HG02852 (cell line): ENCODE measurements around the gene PGR.
A peak's percentile ranks its signal among the peaks of the same experiment; 100 is the strongest.

Experiments
- ATAC-seq: cut with Tn5 transposase; IDR thresholded peaks from one replicate; pipeline ENCODE4 v1.9.1; 2021; ENCODE audit warnings: mild to moderate bottlenecking, moderate library complexity; ENCODE audit not compliant: unreplicated experiment

Gene PGR

DNA sequence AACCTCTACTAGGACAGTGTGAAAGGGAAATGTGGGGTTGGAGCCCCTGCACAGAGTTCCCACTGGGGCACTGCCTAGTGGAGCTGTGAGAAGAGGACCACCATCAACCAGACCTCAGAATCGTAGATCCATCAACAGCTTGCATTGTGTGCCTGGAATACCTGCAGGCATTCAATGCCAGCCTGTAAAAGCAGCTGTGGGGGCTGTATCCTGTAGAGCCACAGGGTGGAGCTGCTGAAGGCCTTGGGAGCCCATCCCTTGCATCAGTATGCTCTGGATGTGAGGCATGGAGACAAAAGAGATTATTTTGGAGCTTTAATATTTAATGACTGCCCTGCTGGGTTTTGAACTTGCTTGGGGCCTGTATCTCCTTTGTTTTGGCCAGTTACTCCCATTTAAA is 46.3 kb downstream of the PGR start:
- no peak for ATAC-seq

- no peak for ATAC-seq
Measured at GRCh38 chr11:101082813-101083212, 46.8 kb downstream of the PGR start.

- ATAC-seq = no peak
Measured at GRCh38 chr11:101063706-101064105, 65.9 kb downstream of the PGR start.

DNA sequence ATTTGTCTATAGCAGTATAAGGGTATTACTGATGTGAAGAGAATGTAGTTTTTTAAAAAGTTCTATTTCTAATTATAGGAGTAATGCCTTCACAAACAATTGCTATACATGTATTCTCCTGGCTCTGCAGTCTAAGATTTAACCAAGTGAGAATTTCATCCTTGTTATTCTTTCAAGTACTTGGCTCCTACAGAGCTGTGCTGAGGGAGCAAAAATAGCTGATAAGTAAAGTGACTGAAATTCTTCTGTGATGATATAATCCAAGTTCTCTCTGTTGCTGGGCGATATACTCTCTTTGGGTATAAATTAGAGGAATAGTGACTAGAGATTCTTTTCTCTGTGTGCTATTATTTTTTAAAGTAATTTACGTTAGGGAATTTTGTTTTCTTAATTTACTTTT is 68.0 kb downstream of the PGR start:
- no peak for ATAC-seq

GRCh38 chr11:101059331-101059730 is 70.3 kb downstream of the PGR start:
- ATAC-seq = no peak

DNA sequence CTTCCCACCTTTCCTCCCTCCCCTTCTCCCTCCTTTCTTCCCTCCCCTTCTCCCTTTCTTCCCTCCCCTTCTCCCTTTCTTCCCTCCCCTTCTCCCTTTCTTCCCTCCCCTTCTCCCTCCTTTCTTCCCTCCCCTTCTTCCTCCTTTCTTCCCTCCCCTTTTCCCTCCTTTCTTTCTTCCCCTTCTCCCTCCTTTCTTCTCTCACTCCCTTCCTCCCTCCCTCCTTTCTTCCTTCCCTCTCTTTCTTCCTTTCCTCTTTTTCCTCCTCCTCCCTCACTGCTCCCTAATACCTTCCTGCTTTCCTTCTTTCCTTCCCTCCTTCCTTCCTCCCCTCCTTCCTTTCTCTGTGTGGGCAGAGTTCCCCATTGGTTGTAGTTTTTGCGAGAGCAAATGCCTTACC is 76.1 kb downstream of the PGR start:
- ATAC-seq = no peak

DNA sequence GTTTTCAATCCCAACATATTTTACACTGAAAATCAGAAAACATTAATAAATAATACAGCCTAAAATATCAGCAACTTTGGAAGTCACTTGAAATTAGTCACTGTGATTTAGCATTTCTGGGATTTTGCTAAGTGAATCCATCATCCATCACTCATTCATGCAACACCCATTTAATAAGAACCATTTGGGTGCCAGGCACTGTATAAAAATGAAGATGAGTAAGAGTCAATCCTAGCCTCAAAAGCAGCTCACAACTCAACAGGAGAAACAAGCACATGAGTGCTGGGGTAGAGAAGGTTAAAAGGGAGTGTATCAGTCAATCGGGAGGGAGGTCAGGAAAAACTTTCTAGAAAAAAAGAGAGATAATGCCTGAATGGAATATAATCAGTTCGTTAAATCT is 77.9 kb downstream of the PGR start:
- ATAC-seq = no peak

GRCh38 chr11:101049813-101050212 is 79.8 kb downstream of the PGR start:
- no peak for ATAC-seq

- ATAC-seq = no peak
Measured at GRCh38 chr11:101049123-101049522, 80.5 kb downstream of the PGR start.

- ATAC-seq = no peak
Measured at GRCh38 chr11:101048479-101048878, 81.1 kb downstream of the PGR start.

DNA sequence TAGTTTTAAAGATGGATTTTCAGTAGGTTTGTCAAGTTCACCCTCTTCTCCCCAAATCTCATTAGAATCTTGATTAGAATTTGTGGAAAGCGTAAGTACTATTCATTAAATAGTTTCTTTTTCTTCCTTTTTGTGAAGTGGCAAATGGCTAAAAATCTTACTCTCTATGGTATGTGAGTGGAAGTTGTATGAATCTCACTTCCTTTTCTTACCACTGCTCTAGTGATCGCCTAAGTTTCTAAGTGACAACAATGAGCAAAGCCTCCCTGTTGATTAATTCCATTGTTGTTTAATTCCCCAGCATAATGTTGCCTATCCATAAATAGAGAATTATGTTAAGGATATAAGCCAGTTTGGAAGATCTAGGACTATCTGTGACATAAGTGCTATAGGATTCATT is 82.7 kb downstream of the PGR start:
- ATAC-seq = peak; percentile 60

DNA sequence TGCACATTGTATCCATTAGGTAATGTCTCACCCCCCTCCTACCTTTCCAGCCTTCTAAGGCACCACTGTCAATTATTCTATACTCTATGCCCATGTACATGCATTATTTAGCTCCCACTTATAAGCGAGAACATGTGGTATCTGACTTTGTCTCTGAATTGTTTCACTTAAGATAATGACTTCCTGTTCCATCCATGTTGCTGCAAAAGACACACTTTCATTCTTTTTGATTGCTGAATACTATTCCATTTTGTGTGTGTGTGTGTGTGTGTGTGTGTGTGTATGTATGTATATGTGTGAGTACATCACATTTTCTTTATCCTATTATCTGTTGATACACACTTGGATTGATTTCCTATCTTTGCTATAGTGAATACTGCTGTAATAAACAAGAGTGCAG is 84.2 kb downstream of the PGR start:
- ATAC-seq = no peak

DNA sequence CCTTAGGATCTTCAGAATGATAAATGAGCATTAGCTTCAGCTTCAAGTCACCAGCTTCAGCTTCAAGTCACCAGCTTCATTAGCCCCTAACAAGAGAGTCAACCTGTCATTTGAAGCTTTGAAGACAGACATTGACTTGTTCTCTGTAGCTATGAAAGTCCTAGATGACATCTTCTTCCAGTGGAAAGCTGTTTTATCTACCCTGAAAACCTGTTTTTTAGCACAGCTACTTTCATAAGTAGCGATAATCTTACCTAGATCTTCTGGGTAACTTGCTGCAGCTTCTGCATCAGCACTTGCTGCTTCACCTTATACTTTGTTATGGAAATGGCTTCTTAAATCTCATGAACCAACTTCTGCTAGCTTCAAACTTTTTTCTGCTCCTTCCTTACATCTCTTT is 85.7 kb downstream of the PGR start:
- no peak for ATAC-seq

GRCh38 chr11:101035872-101036271 is 93.7 kb downstream of the PGR start:
- ATAC-seq = no peak

GRCh38 chr11:101034076-101034475 is 95.5 kb downstream of the PGR start:
- ATAC-seq = no peak

GRCh38 chr11:101032991-101033390 is 96.6 kb downstream of the PGR start:
- ATAC-seq = no peak

DNA sequence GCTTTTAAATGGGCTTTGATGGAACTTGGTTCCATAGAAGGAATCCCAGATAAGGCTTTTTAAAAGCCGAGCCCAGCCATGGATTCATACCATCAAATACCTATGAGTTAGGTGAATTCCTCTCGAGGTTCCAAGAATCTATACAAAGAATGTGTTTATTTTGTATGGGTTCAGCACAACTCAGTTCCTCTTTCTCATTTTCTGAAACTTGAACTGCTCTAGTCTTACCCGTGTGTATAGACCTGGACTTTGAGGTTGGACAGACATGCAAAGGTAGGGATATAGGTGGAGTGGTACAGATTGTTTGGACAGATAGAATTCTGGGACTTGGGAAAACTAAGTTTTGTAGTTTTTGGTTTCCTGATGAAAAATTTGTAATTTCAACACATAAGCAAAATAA is 97.9 kb downstream of the PGR start:
- ATAC-seq = no peak

GRCh38 chr11:101030692-101031091 is 98.9 kb downstream of the PGR start:
- ATAC-seq = peak; percentile 80

DNA sequence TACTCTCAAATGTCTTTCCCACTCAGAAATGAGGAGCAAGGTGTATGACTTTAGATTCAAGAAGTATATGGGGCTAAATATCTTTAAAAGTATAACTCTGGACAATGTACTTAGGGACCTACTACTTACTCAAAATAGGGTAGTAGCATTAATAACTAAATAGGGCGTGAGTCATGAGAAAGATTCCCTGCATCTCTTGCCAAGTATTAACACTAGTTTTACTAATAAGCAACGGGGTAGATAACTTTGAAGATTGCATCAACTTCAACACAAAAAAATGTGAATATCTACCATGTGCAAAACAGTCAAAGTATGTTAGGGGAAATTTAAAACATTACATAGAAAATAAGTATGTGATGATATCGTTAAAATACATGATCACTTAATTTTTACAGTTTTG is 99.6 kb downstream of the PGR start:
- ATAC-seq = no peak

GRCh38 chr11:101028644-101029043 is 101.0 kb downstream of the PGR start:
- no peak for ATAC-seq

GRCh38 chr11:101022256-101022655 is 107.4 kb downstream of the PGR start:
- ATAC-seq = no peak

DNA sequence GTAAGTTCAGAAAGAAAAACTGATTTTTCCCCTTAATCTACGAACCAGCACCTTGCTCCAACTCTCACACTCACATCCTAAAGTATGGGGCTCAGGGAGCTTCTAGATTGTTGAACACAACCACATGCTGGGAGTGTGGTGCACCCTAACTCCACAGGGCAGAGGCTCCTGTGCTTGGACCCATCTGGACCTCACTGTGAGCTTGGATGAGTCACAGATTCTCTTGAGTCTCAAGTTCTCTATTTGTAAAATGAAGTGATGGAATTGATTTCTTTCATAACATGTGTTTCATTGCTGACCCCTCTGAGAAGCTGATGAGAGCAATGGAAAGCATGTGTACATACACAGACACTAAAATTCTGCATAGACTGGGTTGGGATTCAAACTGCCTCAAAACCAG is 109.7 kb downstream of the PGR start:
- no peak for ATAC-seq

GRCh38 chr11:101014600-101015285 is 114.9 kb downstream of the PGR start:
- ATAC-seq = no peak
